ENCODE data around the gene LOXL4.

The LOXL4 gene

GRCh38 chr10:98273057-98273850, 5.3 kb upstream of the LOXL4 start:
- Histone ChIP-seq H3K27me3 (ENCODE audit: insufficient read depth, poor library complexity, severe bottlenecking) (peaks cover 20% of the 10 kb centered on the region), H3K4me3 (replicated peaks; ENCODE audit: insufficient read depth, low read length) (no peak overlapping the region), H3K27ac (replicated peaks) (no peak overlapping the region)
- no peak for DNase-seq (ENCODE audit: low read depth in 1 of 2, low spot score in 1 of 2)
- TF ChIP-seq REST (IDR thresholded peaks at IDR 0.05; ENCODE audit: insufficient replicate concordance, low read depth) (no peak), GABPA (IDR thresholded peaks at IDR 0.05; ENCODE audit: low read depth) (no peak), CTCF (IDR thresholded peaks at IDR 0.05; ENCODE audit: insufficient read depth, low read length) (no peak), POLR2AphosphoS5 (IDR thresholded peaks at IDR 0.05; ENCODE audit: low read depth) (no peak), SPI1 (IDR thresholded peaks at IDR 0.05; ENCODE audit: borderline replicate concordance, low read depth) (no peak)

- DNase-seq (ENCODE audit: low read depth in 1 of 2, low spot score in 1 of 2): no peak
- Histone ChIP-seq H3K27me3 (ENCODE audit: insufficient read depth, poor library complexity, severe bottlenecking) (peaks cover 23% of the 10 kb centered on the region), H3K4me3 (replicated peaks; ENCODE audit: insufficient read depth, low read length) (no peak overlapping the region), H3K27ac (replicated peaks) (no peak overlapping the region)
- TF ChIP-seq GABPA (IDR thresholded peaks at IDR 0.05; ENCODE audit: low read depth) (no peak), CTCF (IDR thresholded peaks at IDR 0.05; ENCODE audit: insufficient read depth, low read length) (no peak), POLR2AphosphoS5 (IDR thresholded peaks at IDR 0.05; ENCODE audit: low read depth) (no peak), REST (IDR thresholded peaks at IDR 0.05; ENCODE audit: insufficient replicate concordance, low read depth) (no peak), SPI1 (IDR thresholded peaks at IDR 0.05; ENCODE audit: borderline replicate concordance, low read depth) (no peak)
Observed at GRCh38 chr10:98272656-98273055, 4.7 kb upstream of the LOXL4 start.

GRCh38 chr10:98272245-98272644, 4.3 kb upstream of the LOXL4 start:
- Histone ChIP-seq H3K27ac (replicated peaks) (no peak overlapping the region), H3K27me3 (ENCODE audit: insufficient read depth, poor library complexity, severe bottlenecking) (peaks cover 27% of the 10 kb centered on the region), H3K4me3 (replicated peaks; ENCODE audit: insufficient read depth, low read length) (no peak overlapping the region)
- TF ChIP-seq GABPA (IDR thresholded peaks at IDR 0.05; ENCODE audit: low read depth): no peak
- no peak for TF ChIP-seq CTCF (IDR thresholded peaks at IDR 0.05; ENCODE audit: insufficient read depth, low read length)
- TF ChIP-seq REST (IDR thresholded peaks at IDR 0.05; ENCODE audit: insufficient replicate concordance, low read depth): no peak
- no peak for TF ChIP-seq POLR2AphosphoS5 (IDR thresholded peaks at IDR 0.05; ENCODE audit: low read depth)
- no peak for TF ChIP-seq SPI1 (IDR thresholded peaks at IDR 0.05; ENCODE audit: borderline replicate concordance, low read depth)
- DNase-seq (ENCODE audit: low read depth in 1 of 2, low spot score in 1 of 2): no peak
